B cell (primary cell): ENCODE data around the gene KIF26B.

ENCODE experiments used
- EZH2 ChIP-seq: IDR thresholded peaks from 2 replicates; pipeline ENCODE4 v1.6.1; 2012; ENCODE audit warnings: borderline replicate concordance, low read depth, mild to moderate bottlenecking, moderate library complexity, low read length; ENCODE audit not compliant: insufficient read depth, poor library complexity, severe bottlenecking
- TF ChIP-seq, protein P1 (sequence below): fragments of 200-600 bp; IDR thresholded peaks from one replicate; pipeline ENCODE4 v1.8.0; 2022; ENCODE audit warnings: antibody characterized with exemption, mild to moderate bottlenecking

DNA sequence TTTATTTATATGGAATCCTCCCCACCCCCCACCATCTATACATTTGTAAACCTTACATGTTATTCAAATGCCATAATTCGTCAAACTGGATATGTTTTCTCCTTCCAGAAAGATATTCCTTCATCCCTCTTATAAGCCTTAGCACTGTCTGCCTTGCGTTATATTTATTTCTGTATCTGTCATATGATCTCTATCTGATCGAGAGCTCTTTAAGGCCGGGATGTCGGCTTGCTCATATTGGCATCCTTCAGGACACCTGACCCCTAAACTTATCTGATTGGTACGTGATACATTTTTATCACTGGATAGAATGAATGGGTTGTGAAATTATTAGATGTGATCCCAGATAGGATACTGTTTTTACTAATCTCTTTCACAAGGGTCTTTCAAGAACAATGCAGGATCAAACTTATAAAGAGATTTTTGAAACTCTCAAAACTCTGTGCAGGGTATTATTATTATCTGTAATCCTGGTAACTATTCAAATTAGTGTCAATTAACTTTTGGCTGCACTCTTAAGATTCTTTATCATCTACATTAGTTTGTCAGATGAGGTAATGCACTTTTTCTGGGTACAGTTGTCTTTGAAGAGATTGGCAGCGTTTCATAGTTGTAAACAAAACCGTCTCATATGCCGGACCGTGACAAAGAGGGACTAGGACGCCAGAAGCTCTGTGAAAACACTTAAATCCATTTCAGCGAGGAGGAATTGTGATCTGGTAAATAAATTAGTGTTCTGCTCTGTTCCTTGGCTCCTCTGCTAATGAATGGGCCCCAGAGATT is 152.0 kb downstream of the KIF26B start:
- no peak for TF ChIP-seq EZH2
- TF ChIP-seq, protein P1, sequence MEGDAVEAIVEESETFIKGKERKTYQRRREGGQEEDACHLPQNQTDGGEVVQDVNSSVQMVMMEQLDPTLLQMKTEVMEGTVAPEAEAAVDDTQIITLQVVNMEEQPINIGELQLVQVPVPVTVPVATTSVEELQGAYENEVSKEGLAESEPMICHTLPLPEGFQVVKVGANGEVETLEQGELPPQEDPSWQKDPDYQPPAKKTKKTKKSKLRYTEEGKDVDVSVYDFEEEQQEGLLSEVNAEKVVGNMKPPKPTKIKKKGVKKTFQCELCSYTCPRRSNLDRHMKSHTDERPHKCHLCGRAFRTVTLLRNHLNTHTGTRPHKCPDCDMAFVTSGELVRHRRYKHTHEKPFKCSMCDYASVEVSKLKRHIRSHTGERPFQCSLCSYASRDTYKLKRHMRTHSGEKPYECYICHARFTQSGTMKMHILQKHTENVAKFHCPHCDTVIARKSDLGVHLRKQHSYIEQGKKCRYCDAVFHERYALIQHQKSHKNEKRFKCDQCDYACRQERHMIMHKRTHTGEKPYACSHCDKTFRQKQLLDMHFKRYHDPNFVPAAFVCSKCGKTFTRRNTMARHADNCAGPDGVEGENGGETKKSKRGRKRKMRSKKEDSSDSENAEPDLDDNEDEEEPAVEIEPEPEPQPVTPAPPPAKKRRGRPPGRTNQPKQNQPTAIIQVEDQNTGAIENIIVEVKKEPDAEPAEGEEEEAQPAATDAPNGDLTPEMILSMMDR, result no peak
